Activated CD8-positive, alpha-beta memory T cell treated with anti-CD3 and anti-CD28 coated beads, Interleukin-2, amount 10 ng/mL, durations not matched to agents 7 days and 5 days (primary cell): Measurements from ENCODE around the gene ZNF410. TPM values are rescaled to one million over a fixed set of nuclear protein-coding genes. Genes with fewer than 3 reads are reported as not detected.
A peak's percentile ranks its signal among the peaks of the same experiment; 100 is the strongest.
"Not testable (repeated sequence)": the region's sequence is repeated elsewhere in the genome, so short reads cannot be mapped to it uniquely, and the experiment has no call there.

Source experiments
- ATAC-seq: fragments of 150-1000 bp; cut with Tn5 transposase; one replicate; pipeline ENCODE4 v1.10.0; 2021; ENCODE audit warnings: moderate library complexity
- CTCF ChIA-PET: fragments of 350-600 bp; sonication (Branson Sonifier 250); formaldehyde crosslinking; loops from one replicate; lab custom pipeline; 2021; ENCODE audit warnings: antibody characterized with exemption; lab: Charles Lee
- DNase-seq: peaks from one replicate; pipeline ENCODE4 v3.0.0-alpha.2; 2020
- H3K27ac Mint-ChIP-seq: one replicate; pipeline ENCODE4 v1.8.0; 2021; ENCODE audit warnings: mild to moderate bottlenecking, mixed read lengths
- H3K27me3 Mint-ChIP-seq: one replicate; pipeline ENCODE4 v1.8.0; 2021; ENCODE audit warnings: mixed read lengths
- H3K36me3 Mint-ChIP-seq: one replicate; pipeline ENCODE4 v1.8.0; 2021; ENCODE audit warnings: mild to moderate bottlenecking, mixed read lengths
- H3K4me1 Mint-ChIP-seq: one replicate; pipeline ENCODE4 v1.8.0; 2021; ENCODE audit warnings: mixed read lengths
- H3K4me3 Mint-ChIP-seq: one replicate; pipeline ENCODE4 v1.8.0; 2021; ENCODE audit warnings: mild to moderate bottlenecking, moderate library complexity, mixed read lengths
- H3K9me3 Mint-ChIP-seq: one replicate; pipeline ENCODE4 v1.8.0; 2022; ENCODE audit warnings: low read depth, mixed read lengths
- total RNA-seq, 2 experiments: library from RNA; stranded (reverse); gene quantifications; one replicate each; pipeline ENCODE4 v1.2.3, GENCODE V29; 2021

ZNF410 gene
- total RNA-seq, 2 experiments from 2014 or later: 55.1 to 58.1 TPM

DNA sequence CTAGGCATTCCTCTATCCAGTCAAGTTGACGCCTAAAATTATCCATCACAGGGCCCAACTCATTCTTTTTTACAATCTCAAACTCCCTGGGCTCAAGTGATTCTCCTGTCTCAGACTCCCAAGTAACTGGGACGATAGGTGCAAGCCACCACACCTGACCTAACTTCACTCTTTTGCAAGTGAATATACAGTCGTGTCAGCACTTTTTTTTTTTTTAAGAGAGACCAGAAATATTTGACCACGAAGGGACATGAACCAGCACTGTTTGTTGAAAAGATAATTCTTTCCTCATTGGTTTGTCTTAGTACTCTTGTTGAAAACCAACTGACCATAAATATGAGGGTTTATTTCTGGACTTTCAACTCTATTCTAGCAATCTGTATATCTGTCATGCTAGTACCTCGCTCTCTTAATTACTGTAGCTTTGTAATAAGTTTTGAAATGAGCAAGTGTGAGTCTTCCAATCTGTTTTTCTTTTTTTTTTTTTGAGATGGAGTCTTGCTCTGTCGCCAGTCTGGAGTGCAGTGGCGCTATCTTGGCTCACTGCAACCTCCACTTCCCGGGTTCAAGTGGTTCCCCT lies 21.0 kb upstream of the ZNF410 start:
- CTCF ChIA-PET: interaction anchor here (0.9 kb wide), 1 partner anchor 351 kb away, joined by 3 read pairs; no protein-coding TSS in a partner anchor
- no peaks in the 10 kb centered on the region for H3K4me1 Mint-ChIP-seq
- no peak overlapping the region for H3K4me3 Mint-ChIP-seq
- no peaks in the 10 kb centered on the region for H3K9me3 Mint-ChIP-seq
- no peak for DNase-seq
- H3K36me3 Mint-ChIP-seq: no peaks in the 10 kb centered on the region
- H3K27me3 Mint-ChIP-seq: no peaks in the 10 kb centered on the region
- no peak for ATAC-seq
- H3K27ac Mint-ChIP-seq: no peak overlapping the region

DNA sequence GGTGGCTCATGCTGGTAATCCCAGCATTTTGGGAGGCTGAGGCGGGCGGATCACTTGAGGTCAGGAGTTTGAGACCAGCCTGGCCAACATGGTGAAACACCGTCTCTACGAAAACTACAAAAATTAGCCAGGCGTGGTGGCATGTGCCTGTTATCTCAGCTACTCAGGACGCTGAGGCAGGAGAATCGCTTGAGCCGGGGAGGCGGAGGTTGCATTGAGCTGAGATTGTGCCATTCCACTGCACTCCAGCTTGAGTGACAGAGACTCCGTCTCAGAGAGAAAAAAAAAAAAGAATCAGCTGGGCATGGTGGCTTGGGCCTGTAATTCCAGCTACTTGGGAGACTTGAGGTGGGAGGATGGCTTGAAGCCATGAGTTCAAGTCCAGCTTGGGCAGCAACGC lies 16.9 kb upstream of the ZNF410 start:
- CTCF ChIA-PET: interaction anchor here (1.1 to 2.0 kb wide), 4 partner anchors 31 to 361 kb away, joined by 3 to 6 read pairs (median 5); no protein-coding TSS in a partner anchor
- not testable (repeated sequence) for H3K27ac Mint-ChIP-seq, H3K4me3 Mint-ChIP-seq, H3K9me3 Mint-ChIP-seq, H3K4me1 Mint-ChIP-seq, H3K27me3 Mint-ChIP-seq, DNase-seq, ATAC-seq, H3K36me3 Mint-ChIP-seq

DNA sequence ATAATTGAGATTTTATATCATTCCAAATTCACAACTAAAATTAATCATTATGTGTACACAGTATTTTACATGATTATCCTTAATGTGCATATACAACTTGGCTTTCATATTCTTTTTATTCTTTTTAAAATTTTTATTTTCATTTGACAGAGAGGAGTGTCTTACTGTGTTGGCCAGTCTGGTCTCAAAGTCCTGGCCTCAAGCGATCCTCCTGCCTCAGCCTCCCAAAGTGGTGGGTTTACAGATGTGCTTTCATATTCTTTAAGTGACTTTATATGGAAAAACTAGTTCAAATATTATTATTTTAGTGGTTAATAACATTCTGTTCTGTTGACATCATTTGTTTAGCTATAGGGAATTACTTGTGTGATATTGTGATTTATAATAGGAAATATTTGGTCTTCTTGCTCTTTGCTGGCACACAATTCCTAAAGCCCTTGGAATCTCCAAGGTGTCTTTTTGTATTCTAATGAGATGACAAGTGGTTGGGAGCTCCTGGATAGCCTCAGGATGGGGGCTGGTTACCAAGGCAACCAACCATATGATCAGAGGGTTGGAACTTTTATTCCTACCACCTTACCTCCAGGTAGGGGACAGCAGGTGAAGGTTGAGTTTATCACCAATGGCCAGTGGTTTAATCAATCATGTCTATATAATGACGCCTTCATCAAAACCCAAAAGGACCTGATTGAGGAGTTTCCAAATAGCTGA lies 16.0 kb upstream of the ZNF410 start:
- no peaks in the 10 kb centered on the region for H3K36me3 Mint-ChIP-seq
- no peak for ATAC-seq
- H3K9me3 Mint-ChIP-seq: no peaks in the 10 kb centered on the region
- no peaks in the 10 kb centered on the region for H3K4me1 Mint-ChIP-seq
- DNase-seq: no peak
- no peak overlapping the region for H3K27ac Mint-ChIP-seq
- no peaks in the 10 kb centered on the region for H3K27me3 Mint-ChIP-seq
- CTCF ChIA-PET: interaction anchor here (0.5 to 2.0 kb wide), 3 partner anchors 142 to 362 kb away, joined by 3 to 6 read pairs (median 3); no protein-coding TSS in a partner anchor
- H3K4me3 Mint-ChIP-seq: no peak overlapping the region

DNA sequence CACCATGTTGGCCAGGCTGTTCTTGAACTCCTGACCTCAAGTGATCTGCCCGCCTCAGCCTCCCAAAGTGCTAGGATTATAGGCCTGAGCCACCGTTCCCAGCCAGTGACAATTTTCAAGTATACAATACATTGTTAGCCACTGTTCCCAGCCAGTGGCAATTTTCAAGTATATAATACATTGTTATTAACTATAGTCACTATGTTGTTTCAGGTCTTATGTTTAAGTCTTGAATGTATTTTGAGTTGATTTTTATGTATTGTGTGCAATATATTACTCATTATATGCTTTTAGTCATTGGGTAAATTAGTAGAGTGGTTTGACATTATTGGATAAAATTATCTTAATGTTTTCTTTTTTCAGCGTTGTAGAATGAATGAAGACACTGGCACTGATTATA lies 13.0 kb upstream of the ZNF410 start:
- H3K27me3 Mint-ChIP-seq: no peaks in the 10 kb centered on the region
- H3K36me3 Mint-ChIP-seq: no peaks in the 10 kb centered on the region
- ATAC-seq (no peak), DNase-seq (no peak)
- CTCF ChIA-PET: no interaction called here
- H3K27ac Mint-ChIP-seq: no peak overlapping the region
- H3K4me1 Mint-ChIP-seq: no peaks in the 10 kb centered on the region
- no peak overlapping the region for H3K4me3 Mint-ChIP-seq
- H3K9me3 Mint-ChIP-seq: no peaks in the 10 kb centered on the region

DNA sequence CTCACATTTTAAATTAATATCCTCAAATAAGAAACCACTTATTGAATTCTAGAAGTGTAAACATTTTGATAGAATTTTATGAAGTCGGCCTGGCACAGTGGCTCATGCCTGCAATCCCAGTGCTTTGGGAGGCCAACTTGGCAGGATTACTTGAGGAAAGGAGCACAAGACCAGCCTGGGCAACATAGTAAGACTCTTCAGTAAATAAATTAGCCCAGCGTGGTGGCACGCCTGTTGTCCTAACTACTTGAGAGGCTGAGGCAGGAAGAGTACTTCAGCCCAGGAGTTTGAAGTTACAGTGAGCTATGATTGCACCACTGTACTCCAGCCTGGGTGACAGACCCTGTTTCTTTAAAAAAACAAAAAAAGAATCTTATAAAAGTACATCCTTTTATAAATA lies 8.9 kb upstream of the ZNF410 start:
- Mint-ChIP-seq H3K36me3 (no peaks in the 10 kb centered on the region), H3K27ac (no peak overlapping the region), H3K4me3 (no peak overlapping the region), H3K9me3 (no peaks in the 10 kb centered on the region), H3K27me3 (no peaks in the 10 kb centered on the region), H3K4me1 (peaks cover 6% of the 10 kb centered on the region)
- CTCF ChIA-PET: interaction anchor here (1.0 kb wide), 1 partner anchor 9 kb away, joined by 3 read pairs; no protein-coding TSS in a partner anchor
- DNase-seq (no peak), ATAC-seq (no peak)

DNA sequence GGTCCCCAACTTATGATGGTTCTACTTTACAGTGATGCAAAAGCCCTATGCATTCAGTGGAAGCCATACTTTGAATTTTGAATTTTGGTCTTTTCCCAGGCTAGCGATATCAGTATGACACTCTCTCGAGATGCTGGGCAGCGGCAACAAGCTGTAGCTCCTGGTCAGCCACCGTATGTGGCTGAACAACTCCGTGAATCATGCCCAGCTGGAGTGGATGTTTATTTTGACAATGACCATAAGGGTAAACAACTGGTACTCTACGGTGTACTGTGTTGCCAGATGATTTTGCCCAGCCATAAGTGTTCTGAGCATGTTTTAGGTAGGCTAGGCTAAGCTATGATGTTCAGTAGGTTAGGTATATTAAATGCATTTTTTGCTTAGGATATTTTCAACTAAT lies 8.2 kb upstream of the ZNF410 start:
- Mint-ChIP-seq H3K9me3 (no peaks in the 10 kb centered on the region), H3K4me1 (peaks cover 6% of the 10 kb centered on the region), H3K27ac (no peak overlapping the region), H3K27me3 (no peaks in the 10 kb centered on the region), H3K36me3 (no peaks in the 10 kb centered on the region), H3K4me3 (no peak overlapping the region)
- DNase-seq (no peak), ATAC-seq (no peak)
- CTCF ChIA-PET: interaction anchor here (1.0 to 1.1 kb wide), 2 partner anchors 10 to 343 kb away, joined by 3 read pairs; no protein-coding TSS in a partner anchor

DNA sequence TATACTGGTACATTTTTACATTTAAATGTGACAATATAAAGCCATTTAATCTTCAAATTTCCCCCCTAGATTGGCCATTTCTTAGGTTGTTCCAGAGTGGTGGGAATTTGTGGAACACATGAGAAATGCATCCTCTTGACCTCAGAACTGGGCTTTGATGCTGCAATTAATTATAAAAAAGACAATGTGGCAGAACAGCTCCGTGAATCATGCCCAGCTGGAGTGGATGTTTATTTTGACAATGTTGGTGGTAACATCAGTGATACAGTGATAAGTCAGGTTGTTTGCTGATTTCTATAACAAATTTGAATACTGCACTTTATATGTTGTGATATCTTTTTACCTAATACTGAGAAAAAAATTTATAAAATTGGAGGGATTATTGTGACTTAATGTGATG lies 7.6 kb upstream of the ZNF410 start:
- Mint-ChIP-seq H3K36me3 (no peaks in the 10 kb centered on the region), H3K27me3 (no peaks in the 10 kb centered on the region), H3K9me3 (no peaks in the 10 kb centered on the region), H3K27ac (no peak overlapping the region), H3K4me3 (no peak overlapping the region), H3K4me1 (peaks cover 6% of the 10 kb centered on the region)
- ATAC-seq: no peak
- CTCF ChIA-PET: interaction anchor here (1.1 kb wide), 1 partner anchor 343 kb away, joined by 3 read pairs; no protein-coding TSS in a partner anchor
- DNase-seq: no peak

DNA sequence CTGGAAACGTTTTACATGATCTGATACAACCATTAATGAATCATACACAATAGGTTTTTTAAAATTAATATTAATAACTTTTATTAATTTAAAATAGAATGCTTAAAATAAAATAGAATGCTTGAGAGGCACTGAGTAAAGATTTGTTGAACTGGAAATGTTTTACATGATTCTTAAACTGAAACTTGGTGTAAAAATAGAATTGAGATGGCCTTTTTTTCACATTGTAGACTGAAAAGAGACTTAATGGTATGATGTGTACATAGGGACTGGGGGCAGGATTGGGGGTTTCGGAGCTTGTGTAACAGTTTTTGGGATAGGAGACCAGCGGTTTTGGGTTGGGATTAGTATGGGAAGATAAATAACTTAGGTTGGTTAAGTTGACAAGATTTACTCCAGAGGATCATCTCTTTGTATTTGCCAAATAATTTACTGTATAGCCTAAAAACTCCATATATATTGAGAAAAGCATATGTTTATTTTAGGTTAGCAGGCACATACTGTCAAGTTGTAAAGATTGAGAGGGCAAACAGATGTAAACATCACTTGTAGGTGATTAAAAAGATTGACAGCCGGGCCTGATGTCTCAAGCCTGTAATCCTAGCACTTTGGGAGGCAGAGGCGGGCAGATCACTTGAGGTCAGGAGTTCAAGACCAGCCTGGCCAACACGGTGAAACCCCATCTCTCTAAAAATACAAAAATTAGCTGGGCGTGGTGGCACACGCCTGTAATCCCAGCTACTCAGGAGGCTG lies 2.0 kb upstream of the ZNF410 start:
- Mint-ChIP-seq H3K36me3 (peaks cover 7% of the 10 kb centered on the region), H3K27me3 (no peaks in the 10 kb centered on the region), H3K4me1 (peaks cover 44% of the 10 kb centered on the region), H3K27ac (no peak overlapping the region), H3K9me3 (no peaks in the 10 kb centered on the region), H3K4me3 (peak overlapping the region; percentile 98)
- no peak for DNase-seq
- no peak for ATAC-seq
- CTCF ChIA-PET: no interaction called here

DNA sequence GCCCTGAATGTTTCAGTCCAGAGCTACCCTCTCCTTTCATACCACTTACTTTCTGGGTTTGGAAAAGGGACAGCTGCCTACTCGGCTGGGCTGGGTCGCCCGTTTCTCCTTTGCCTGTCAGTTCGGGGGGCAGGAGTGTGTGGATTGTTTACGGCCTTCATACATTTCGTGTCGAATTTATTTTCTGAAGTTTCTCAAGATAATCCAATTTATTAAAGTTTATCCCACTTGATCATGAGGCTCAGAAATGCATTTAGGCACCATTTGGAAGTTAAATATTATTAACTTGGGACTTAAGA lies 608 bp downstream of the ZNF410 start:
- H3K27ac Mint-ChIP-seq: peak overlapping the region; percentile 97
- ATAC-seq (no peak), DNase-seq (no peak)
- H3K4me3 Mint-ChIP-seq: peak overlapping the region; percentile 98
- CTCF ChIA-PET: interaction anchor here (0.6 to 2.0 kb wide), 4 partner anchors 13 to 158 kb away, joined by 3 to 5 read pairs (median 4); no protein-coding TSS in a partner anchor
- peaks cover 49% of the 10 kb centered on the region for H3K4me1 Mint-ChIP-seq
- H3K36me3 Mint-ChIP-seq: peaks cover 13% of the 10 kb centered on the region
- H3K9me3 Mint-ChIP-seq: no peaks in the 10 kb centered on the region
- H3K27me3 Mint-ChIP-seq: no peaks in the 10 kb centered on the region

DNA sequence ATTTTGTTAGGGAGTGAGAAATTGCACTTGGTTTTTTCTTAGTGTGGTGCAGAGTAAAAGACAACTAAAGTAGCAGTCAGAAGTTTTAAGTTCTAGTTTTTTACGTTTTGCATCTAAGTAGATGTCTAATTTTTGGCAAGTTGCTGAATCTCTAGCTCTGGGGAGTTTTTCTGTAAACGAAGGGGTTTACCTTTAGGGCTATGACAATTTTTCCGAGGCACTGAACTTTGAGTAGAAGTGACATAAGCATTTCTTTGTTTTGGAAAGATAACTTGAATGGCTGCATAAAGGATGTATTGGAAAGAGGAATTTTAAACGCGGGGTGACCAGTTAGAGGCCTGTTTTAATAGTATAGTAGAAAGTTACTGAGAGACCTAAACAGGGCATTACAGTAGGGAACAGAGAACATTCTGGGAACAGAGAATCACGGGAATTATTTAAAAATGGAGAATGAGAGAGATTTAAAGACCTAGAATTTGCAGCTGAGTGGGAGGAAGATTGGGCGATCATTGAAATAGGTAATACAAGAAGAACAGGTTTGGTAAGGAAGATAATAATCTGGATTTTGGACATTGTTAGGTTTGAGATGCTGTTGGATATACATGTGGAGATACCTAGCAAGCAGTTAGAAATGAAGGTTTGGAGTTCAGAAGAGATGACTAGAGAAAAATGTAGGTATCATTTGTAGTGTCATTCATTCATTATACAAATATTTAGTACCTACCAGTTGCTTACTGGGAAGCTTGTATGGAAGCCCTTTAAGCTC lies 1.2 kb downstream of the ZNF410 start:
- Mint-ChIP-seq H3K4me1 (peaks cover 49% of the 10 kb centered on the region), H3K9me3 (no peaks in the 10 kb centered on the region), H3K27me3 (no peaks in the 10 kb centered on the region), H3K36me3 (peaks cover 13% of the 10 kb centered on the region), H3K4me3 (peak overlapping the region; percentile 98), H3K27ac (peak overlapping the region; percentile 97)
- CTCF ChIA-PET: interaction anchor here (0.6 to 1.2 kb wide), 2 partner anchors 13 to 134 kb away, joined by 3 read pairs; no protein-coding TSS in a partner anchor
- ATAC-seq (no peak), DNase-seq (no peak)

DNA sequence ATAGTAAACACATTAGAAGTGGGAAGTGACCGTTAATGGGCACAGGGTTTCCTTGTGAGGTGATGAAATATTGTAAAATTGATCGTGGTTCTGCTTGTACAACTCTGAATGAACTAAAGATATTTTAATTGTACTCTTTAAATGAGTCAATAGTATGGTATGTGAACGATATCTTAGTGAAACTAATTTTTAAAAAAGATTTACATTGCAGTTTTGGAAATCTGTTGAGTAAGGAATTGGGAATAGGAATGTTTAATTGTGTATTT lies 1.7 kb downstream of the ZNF410 start:
- ATAC-seq (no peak), DNase-seq (no peak)
- Mint-ChIP-seq H3K4me1 (peaks cover 49% of the 10 kb centered on the region), H3K4me3 (peak overlapping the region; percentile 98), H3K9me3 (no peaks in the 10 kb centered on the region), H3K36me3 (peaks cover 13% of the 10 kb centered on the region), H3K27ac (peak overlapping the region; percentile 97), H3K27me3 (no peaks in the 10 kb centered on the region)
- CTCF ChIA-PET: no interaction called here

DNA sequence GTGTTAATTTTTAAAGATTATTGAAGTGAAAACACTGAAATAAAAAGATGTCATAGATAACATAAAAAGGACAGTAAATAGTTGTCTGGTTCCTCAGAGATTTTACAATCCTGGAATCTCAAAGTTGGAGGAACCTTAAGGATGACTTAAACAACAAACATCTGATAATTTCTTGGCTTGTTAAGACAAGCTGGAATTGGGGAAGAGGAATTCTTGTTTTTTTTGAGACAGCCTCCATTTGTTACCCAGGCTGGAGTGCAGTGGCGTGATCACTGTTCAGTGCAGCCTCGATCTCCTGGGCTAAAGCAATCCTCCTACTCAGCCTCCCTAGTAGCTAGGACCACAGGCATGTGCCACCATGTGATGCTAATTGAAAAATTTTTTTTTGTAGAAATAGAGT lies 2.3 kb downstream of the ZNF410 start:
- no peak for ATAC-seq
- Mint-ChIP-seq H3K27me3 (no peaks in the 10 kb centered on the region), H3K27ac (peak overlapping the region; percentile 54), H3K4me3 (no peak overlapping the region), H3K4me1 (peaks cover 49% of the 10 kb centered on the region), H3K36me3 (peaks cover 17% of the 10 kb centered on the region), H3K9me3 (no peaks in the 10 kb centered on the region)
- CTCF ChIA-PET: interaction anchor here (1.1 kb wide), 1 partner anchor 21 kb away, joined by 3 read pairs; no protein-coding TSS in a partner anchor
- DNase-seq: no peak

DNA sequence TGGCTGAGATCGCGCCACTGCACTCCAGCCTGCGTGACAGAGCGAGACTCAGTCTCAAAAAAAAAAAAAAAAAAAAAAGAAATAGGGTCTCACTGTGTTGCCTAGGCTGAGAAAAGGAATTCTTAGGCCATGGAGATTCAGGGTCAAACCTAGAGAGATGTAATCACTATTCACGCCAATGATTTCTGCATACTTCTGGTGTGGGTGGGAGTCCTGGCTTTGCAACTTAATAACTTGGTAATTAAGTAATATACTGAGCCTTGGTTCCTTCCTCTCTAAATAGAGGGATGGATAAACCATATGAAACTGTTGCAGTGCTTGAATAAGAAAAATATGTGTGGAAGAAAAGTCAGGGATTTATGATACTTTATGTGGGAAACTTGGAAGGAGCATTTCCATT lies 2.7 kb downstream of the ZNF410 start:
- CTCF ChIA-PET: interaction anchor here (0.7 to 1.1 kb wide), 2 partner anchors 21 to 130 kb away, joined by 3 read pairs; partner anchors contain the start of genes BBOF1 and ENTPD5
- H3K36me3 Mint-ChIP-seq: peaks cover 19% of the 10 kb centered on the region
- no peaks in the 10 kb centered on the region for H3K27me3 Mint-ChIP-seq

More for the DNA sequence above, 2.7 kb downstream of the ZNF410 start:
- H3K4me1 Mint-ChIP-seq: peaks cover 49% of the 10 kb centered on the region
- no peak overlapping the region for H3K4me3 Mint-ChIP-seq
- no peak overlapping the region for H3K27ac Mint-ChIP-seq
- no peak for ATAC-seq
- no peaks in the 10 kb centered on the region for H3K9me3 Mint-ChIP-seq
- no peak for DNase-seq
